Daoy (cell line): ENCODE measurements around the gene PLEKHG4B. TPM values are rescaled to one million over a fixed set of nuclear protein-coding genes. Genes with fewer than 3 reads are reported as not detected.
"Not testable (repeated sequence)": the region's sequence is repeated elsewhere in the genome, so short reads cannot be mapped to it uniquely, and the experiment has no call there.

ENCODE experiments used
- DNase-seq: peaks from one replicate; pipeline ENCODE4 v3.0.0-alpha.2; 2015; ENCODE audit warnings: low read depth
- total RNA-seq: library from RNA; depleted of rRNA; stranded (reverse); fragments of >200 nt; shearing (Covaris generic); gene quantifications from 2 replicates; pipeline ENCODE4 v1.2.3, GENCODE V29; 2014; rRNA removed

The PLEKHG4B gene, protein sequence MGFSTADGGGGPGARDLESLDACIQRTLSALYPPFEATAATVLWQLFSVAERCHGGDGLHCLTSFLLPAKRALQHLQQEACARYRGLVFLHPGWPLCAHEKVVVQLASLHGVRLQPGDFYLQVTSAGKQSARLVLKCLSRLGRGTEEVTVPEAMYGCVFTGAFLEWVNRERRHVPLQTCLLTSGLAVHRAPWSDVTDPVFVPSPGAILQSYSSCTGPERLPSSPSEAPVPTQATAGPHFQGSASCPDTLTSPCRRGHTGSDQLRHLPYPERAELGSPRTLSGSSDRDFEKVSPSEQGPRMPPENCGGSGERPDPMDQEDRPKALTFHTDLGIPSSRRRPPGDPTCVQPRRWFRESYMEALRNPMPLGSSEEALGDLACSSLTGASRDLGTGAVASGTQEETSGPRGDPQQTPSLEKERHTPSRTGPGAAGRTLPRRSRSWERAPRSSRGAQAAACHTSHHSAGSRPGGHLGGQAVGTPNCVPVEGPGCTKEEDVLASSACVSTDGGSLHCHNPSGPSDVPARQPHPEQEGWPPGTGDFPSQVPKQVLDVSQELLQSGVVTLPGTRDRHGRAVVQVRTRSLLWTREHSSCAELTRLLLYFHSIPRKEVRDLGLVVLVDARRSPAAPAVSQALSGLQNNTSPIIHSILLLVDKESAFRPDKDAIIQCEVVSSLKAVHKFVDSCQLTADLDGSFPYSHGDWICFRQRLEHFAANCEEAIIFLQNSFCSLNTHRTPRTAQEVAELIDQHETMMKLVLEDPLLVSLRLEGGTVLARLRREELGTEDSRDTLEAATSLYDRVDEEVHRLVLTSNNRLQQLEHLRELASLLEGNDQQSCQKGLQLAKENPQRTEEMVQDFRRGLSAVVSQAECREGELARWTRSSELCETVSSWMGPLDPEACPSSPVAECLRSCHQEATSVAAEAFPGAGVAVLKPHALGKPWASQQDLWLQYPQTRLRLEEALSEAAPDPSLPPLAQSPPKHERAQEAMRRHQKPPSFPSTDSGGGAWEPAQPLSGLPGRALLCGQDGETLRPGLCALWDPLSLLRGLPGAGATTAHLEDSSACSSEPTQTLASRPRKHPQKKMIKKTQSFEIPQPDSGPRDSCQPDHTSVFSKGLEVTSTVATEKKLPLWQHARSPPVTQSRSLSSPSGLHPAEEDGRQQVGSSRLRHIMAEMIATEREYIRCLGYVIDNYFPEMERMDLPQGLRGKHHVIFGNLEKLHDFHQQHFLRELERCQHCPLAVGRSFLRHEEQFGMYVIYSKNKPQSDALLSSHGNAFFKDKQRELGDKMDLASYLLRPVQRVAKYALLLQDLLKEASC (N-terminal part only)
- total RNA-seq, result 9.0 and 13.5 TPM in 2 replicates

DNA sequence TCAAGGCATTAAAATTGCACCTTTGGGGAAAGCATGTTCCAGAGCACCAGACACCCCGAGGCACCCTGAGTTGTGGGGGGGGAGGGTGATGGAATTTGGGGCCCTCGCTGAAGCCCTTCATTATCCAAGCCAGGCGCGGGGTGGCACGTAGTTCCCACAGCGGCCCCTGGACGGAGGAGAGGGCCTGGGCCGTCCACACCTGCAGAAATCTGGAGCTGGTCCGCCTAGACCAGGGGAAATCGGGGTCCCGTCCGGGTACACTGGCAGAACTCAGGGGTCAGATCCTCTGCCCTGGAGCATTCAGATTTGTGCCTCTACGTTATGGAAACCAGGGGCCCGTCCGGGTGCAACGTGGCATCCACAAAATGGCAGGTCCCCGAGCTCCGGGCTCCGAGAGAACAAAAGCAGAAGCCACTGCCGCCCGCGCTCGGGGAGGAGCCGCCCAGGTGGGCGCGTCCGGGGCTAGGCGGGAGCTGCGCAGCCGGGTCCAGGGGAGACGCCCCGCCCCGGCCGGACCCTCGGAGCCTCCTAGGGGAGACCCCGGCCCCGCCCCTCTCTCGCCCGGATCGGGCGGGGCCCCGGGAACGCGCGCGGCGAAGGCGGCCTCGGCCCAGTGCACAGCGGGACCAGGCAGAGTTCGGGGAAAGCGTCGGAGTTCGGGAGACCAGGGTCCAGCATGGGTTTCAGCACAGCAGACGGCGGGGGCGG is at the start of gene PLEKHG4B:
Gene PLEKHG4B, plus strand, starts transcription at position 613 of the 708 bp plus-strand sequence. Its CDS starts 64 bp downstream, at position 677.
- peak; percentile 87 for DNase-seq

DNA sequence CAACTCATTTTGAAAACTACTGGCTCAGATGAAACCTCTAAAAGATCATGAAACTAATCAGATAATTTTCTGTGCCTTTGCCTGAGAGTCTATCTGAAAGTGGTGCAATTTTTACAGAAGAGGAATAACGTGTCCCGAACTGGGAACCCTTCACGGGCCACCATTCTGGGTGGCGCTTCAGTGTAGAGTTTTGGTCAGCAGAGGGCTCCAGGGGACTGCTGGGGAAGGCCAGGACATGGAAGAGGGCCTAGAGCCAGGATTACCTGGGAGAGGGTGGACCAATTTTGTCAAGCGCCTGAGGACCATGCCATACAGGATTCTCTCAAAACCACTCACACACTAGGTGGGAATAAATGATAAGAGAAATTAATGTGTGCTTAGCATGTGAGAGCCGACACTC is 49.7 kb upstream of the PLEKHG4B start:
- DNase-seq, result peak; percentile 42

DNA sequence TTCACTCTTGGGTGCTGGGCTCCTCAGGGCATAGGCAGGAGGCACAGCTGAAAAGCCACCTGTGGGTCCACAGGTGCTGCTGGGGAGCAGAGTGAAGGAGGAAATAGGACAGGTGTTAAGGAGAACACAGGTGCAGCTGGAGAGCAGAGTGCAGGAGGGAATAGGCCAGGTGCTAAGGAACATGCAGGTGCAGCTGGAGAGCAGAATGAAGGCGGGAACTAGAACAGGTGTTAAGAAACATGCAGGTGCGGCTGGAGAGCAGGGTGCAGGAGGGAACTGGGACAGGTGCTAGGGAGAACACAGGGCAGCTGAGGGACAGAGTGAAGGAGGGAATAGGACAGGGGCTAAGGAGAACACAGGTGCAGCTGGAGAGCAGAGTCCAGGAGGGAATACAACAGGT is 43.8 kb upstream of the PLEKHG4B start:
- DNase-seq, result no peak

DNA sequence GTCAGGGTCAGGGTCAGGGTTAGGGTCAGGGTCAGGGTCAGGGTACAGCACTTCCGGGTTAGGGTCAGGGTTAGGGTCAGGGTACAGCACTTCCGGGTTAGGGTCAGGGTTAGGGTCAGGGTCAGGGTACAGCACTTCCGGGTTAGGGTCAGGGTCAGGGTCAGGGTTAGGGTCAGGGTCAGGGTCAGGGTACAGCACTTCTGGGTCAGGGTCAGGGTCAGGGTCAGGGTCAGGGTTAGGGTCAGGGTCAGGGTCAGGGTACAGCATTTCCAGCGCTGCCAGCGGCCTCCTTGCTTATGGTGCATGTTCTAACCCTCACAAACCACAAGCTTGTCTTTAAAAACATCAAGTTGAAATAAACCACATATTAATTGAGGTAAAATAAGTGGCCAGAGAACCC is 42.4 kb upstream of the PLEKHG4B start:
- not testable (repeated sequence) for DNase-seq

DNA sequence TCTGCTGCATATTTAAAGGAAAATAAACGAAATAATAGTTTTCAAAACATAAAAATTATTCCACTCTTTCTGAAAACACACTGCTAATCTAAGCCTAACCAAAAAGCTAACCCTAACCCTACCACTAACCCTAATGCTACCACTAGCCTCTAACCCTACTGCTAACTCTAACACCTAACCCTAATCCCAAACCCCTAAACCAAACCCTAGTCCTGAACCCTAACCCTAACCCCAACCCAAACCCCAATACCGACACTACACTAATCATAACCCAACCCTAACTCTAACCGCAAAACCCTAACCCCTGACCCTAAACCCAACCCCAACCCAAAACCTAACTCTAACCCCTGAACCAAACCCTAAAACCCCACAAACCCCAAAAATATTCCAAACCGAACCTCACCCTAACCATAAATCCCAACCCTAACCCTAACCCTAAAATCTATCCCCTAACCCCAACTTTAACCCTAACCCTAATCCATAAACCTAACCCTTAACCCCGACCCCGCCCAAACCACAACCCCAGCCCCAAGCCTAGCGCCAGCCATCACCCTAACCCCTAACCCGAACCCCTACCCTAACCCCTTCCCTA is 41.9 kb upstream of the PLEKHG4B start:
- DNase-seq, result no peak

DNA sequence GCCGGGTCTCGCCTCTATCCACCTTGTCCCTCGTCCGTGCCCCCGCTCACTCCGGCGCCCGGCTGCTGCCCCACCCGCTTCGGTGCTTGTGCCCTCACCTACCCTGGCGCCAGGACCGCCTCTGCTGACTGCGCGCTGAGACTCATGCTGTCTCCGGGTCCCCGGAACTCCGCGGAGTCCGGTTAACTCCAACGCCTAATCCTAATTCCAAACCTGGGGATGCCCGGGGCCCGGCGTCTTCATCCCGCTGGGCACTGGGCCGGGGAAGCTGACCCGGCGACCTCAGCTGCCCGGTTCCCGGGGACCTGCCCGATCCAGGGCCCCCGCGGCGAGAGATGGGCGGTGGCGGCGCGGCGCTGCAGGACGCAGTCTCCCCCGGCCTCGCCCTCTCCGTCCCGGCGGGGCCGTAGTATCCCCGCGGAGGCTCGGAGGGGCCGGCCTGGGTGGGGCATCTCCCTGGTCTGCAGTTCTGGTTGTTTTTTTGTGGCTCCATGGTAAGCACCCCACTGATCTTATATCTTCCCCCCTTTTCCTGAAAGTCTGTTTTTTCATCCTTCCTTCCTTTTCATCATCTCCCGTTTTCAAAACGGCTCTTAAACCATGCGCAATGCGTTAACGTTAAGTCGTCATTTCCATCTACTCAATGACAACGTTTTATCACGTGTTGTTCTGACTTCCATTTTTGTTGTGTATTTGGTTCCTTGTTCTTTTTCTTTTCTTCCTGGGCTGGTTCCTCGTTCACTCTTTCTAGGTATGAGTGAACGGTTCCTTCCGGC is 41.1 kb upstream of the PLEKHG4B start:
- no peak for DNase-seq

DNA sequence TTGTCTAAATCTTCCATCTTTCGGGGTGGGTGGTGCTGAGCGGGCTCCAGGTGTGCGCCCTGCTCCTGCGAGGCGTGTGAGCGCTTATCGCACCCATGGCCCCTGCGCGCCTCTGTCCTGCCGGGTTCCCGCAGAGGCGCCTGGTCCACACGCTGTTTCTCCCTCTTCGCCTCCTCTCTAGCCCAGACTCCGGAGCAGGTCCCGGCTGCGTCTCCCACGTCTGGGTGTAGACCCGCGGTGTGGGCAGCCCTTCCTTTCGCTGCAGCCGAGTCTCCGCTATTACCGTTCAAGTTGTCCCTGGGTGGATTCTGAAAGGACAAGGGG is 40.5 kb upstream of the PLEKHG4B start:
- DNase-seq, result no peak

DNA sequence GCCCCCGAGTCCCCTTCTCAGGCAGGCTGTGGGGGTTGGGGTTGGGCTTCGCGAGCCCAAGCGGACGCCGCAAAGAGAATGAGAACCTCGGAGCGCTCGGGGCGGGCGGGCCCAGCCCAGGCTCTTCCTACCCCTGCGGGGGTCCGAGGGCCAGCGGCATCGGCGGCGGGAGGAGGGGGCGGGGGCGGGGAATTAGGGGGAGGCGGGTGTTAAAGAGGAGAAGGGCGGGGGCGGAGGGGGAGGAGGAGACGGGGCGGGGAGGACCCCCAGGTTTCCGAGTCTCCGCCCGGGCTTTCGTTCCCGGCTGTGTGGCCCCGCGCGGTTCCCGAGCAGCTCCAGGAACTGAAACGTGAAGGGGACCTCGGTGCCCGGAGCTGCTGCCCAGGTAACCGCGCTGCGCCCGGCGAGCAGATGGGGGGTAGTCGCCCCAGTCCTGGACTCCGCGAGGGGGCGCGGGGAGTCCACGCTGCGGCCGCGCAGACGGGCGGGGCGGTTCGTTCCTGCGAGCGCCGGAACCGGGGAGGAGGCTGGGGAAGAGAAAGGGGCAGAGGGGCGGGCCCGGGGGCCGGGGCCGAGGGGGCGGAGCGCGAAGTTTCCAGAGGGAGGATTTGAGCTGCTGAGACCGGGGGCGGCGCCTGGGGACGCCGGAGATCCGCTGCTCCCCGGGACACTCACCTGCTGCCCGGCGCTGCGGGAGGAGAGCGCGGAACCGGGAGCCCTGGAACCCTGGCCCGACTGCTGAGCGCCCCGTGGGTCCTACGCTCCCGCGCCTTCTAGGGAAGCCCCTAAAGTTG is 38.4 kb upstream of the PLEKHG4B start:
- DNase-seq, result peak; percentile 81

DNA sequence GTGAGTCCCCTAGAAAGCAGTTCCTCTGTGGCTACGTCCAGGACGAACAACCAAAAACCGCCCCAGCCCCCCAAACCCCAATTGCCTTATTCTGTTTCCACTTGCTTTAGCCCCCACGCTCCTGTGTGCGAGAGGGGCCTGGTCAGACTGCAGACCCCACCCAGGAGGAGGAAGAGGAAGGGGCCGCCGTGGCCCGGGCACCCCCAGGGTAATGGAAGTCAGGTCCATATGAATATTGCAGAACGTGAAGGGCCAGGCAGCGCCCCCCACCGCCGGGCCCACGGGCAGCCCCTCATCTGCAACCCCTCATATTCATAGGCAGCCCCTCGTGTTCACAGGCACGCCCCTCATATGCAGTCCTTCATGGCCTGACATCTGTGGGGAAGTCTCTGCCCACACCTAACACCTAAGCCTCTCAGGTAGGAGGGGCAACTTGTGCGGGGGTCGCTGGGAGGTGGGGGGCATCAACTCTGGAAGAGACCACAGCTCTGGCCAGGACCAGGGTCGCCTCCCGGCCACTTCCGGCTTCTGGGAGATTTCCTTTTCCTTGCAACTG is 37.7 kb upstream of the PLEKHG4B start:
- no peak for DNase-seq

DNA sequence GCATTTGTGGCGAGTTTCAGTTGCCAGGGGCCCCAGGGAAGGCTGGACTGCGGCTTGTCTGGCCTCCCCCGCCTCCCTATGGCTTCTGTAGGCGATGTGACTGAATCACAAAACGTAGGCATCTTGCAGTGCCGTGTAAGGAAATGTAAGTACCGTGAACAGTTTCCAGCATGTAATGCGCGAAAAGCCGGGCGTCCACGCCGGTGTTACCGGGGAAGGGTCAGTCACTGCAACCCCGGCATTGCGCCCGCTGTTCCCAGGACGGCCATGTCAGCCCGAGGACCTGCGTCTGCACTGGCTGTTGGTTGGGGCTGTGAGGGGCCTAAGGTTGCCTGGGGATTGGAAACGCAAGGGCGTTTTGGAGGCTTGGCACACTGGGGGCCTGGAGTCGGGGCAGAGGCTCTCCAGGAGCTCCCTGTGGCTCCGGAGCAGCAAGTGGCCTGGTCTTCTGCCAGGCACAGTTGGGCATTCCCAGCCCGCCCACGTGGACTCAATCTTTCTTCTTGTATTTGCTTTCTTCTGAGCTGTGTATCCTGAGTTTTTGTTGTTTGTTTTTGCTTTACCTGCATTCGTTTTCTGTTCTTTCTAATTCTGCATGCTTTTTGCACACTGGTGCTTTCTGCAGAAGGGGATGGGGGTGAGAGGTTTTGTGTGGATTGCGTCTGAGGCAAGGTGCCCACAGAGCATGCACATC is 36.9 kb upstream of the PLEKHG4B start:
- DNase-seq, result no peak

DNA sequence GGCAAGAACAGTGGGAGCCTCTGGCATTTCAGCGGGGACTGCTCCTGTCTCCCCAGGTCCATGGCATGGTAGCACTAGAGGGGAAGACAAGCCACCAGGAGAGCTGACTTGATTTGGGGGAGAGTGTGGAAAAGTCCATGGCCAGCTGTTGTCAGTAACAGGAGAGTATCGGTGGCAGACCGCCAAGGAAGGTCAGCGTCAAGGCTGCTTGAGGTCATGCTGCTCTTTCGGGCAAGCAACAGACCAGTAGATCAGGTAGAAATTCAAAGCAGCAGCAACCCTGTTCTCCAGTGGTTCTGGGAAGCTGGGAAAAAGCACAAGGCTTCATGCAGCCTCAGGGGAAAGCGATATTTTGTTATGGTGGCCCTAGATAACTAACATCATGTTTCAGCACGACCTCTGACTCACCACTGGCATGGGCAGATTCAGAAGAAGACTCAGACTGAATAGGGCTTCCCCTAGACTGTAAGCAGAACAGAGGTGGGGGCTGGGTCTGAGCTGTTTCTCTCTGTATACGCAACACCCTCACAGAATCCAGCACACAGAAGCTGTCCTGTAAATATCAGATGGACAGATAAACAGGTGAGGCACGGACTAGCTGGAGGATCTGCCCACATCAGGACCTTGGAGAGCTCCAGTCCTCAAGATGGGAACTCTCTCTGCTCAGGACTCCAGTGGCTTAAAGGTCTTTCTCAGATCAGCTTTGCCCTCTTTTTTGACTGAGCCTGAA is 35.2 kb upstream of the PLEKHG4B start:
- DNase-seq, result peak; percentile 51

DNA sequence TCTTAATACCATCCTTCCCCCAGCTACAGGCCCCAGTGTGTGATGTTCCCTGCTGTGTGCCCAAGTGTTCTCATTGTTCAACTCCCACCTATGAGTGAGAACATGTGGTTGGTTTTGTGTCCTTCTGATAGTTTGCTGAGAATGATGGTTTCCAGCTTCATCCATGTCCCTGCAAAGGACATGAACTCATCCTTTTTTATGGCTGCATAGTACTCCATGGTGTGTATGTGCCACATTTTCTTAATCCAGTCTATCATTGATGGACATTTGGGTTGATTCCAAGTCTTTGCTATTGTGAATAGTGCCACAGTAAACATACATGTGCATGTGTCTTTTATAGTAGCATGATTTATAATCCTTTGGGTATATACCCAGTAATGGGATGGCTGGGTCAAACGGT is 31.7 kb upstream of the PLEKHG4B start:
- DNase-seq, result not testable (repeated sequence)

DNA sequence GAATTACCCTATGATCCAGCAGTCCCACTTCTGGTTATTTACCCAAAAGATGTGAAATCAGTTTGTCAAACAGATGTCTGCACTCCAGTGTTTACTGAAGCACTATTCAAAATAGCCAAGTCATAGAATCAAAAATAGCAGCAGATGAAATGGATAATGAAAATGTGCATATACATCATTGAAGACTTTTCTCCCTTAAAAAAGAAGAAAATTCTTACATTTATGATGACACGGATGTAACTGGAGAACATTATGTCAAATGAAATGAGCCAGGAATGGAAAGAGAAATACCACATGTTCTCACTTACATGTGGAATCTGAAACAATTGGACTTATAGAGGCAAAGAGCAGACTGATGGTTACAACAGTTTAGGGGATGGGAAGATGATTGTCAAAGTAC is 21.5 kb upstream of the PLEKHG4B start:
- no peak for DNase-seq

DNA sequence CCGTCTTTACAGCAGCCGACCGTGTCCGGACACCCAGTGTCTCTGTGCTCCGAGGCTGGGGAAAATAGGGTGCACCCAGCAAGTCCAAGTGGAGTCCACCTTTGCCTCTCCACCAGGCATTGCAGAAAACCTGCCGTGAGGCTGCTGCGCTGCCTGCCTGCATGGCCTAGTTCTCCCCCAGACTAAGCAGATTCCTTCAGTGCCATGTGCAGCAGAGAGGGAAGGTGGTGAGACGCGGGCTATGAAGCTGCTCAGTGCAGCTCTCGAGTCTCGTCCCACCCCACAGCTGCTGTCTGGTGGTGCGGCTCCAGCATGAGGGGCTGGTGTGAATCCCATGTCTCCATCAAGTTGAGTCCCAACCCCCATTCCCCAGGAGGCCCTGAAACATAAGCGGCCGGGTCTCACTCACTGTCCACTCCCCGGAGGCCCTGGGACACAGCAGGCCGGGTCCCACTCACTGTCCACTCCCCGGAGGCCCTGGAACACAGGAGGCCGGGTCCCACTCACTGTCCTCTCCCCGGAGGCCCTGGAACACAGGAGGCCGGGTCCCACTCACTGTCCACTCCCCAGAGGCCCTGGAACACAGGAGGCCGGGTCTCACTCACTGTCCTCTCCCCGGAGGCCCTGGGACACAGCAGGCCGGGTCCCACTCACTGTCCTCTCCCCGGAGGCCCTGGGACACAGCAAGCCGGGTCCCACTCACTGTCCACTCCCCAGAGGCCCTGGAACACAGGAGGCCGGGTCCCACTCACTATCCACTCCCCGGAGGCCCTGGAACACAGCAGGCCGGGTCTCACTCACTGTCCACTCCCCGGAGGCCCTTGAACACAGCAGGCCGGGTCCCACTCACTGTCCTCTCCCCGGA is 19.4 kb upstream of the PLEKHG4B start:
- not testable (repeated sequence) for DNase-seq

DNA sequence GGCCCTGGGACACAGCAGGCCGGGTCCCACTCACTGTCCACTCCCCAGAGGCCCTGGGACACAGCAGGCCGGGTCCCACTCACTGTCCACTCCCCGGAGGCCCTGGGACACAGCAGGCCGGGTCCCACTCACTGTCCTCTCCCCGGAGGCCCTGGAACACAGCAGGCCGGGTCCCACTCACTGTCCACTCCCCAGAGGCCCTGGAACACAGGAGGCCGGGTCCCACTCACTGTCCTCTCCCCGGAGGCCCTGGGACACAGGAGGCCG is 18.9 kb upstream of the PLEKHG4B start:
- not testable (repeated sequence) for DNase-seq

DNA sequence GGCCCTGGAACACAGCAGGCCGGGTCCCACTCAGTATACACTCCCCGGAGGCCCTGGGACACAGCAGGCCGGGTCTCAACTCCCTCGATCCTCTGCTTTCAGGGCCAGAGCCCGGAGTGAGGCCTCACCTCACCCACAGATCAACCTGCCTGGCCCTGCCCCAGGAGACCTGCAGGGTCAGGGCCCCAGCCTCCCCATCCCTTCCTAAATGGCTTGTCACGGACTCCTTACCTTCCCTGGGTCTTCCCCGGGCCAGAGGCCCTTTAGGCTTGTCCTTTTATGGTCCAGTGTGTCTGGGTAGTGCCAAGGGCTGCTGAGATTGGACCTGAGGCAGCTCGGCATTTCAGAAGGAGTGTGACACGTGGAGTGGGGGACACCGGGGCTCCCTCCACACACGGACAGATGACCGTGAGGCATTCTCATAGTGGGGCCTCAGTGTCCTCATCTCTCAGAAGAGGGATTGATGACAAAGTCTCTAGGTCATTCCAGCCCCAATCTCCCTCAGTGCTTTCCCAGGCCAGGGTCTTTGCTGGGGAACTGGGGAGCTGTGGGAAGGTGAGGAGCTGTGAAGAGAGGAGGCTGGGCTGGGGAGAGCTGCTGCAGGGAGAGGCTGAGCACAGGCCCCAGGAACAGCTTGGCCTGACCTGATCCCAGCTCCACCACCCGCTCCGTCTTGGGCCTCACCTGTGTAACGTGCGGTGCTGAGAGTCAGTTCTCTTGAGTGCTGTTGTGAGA is 18.0 kb upstream of the PLEKHG4B start:
- no peak for DNase-seq
